K562 (cell line): ENCODE results near the gene MPV17L2. TPM values are rescaled to one million over a fixed set of nuclear protein-coding genes. Genes with fewer than 3 reads are reported as not detected.
A peak's percentile ranks its signal among the peaks of the same experiment; 100 is the strongest.

Experiments used
- BRD9 ChIP-seq: fragments of 450-650 bp; IDR thresholded peaks from 2 replicates; pipeline ENCODE4 v1.6.1; 2018; ENCODE audit warnings: low read depth; ENCODE audit not compliant: partially characterized antibody
- E2F3 ChIP-seq: fragments of 250-450 bp; sonication (Bioruptor Pico); IDR thresholded peaks from 2 replicates; pipeline ENCODE4 v1.4.0; 2020; ENCODE audit warnings: mild to moderate bottlenecking
- ERF ChIP-seq: fragments of 450-650 bp; formaldehyde crosslinking; IDR thresholded peaks from 2 replicates; pipeline ENCODE4 v1.4.0; 2020; ENCODE audit warnings: mild to moderate bottlenecking, mixed read lengths
- FOSL1 ChIP-seq: fragments of 200-800 bp; sonication (Bioruptor generic); conservative IDR thresholded peaks from 2 replicates; pipeline ENCODE4 v1.6.1; 2016; ENCODE audit warnings: missing genetic modification characterization, missing compliant biosample characterization
- FOXP1 ChIP-seq: sonication (generic); formaldehyde crosslinking; IDR thresholded peaks from 2 replicates; pipeline ENCODE4 v1.8.0; 2022; ENCODE audit warnings: mild to moderate bottlenecking, missing genetic modification reagents
- KLF6 ChIP-seq: fragments of 250-450 bp; sonication (Bioruptor Pico); IDR thresholded peaks from 2 replicates; pipeline ENCODE4 v1.4.0; 2020; ENCODE audit warnings: mild to moderate bottlenecking, moderate library complexity, borderline replicate concordance
- L3MBTL2 ChIP-seq: fragments of 450-650 bp; IDR thresholded peaks from 2 replicates; pipeline ENCODE4 v1.6.1; 2016; ENCODE audit warnings: mild to moderate bottlenecking, moderate library complexity
- MYNN ChIP-seq, 2 experiments: sonication (generic); formaldehyde crosslinking in 1 of 2; IDR thresholded peaks; 2 replicates each; pipeline versions ENCODE4 v1.5.0 to v1.6.1; 2016 to 2020; ENCODE audit warnings: antibody characterized with exemption in 1 of 2, missing genetic modification reagents in 1 of 2
- PCBP2 ChIP-seq: fragments of 200-400 bp; formaldehyde crosslinking; IDR thresholded peaks from 2 replicates; pipeline ENCODE4 v1.6.1; 2018; ENCODE audit warnings: low read length, low read depth, mild to moderate bottlenecking, moderate library complexity; ENCODE audit not compliant: poor library complexity, severe bottlenecking
- PHB ChIP-seq: fragments of 250-450 bp; sonication (Bioruptor Pico); IDR thresholded peaks from 2 replicates; pipeline ENCODE4 v1.5.0; 2021
- POLR2A ChIP-seq: fragments of 450-650 bp; conservative IDR thresholded peaks from 2 replicates; pipeline ENCODE4 v1.6.1; 2016
- POLR2H ChIP-seq: IDR thresholded peaks from 2 replicates; pipeline ENCODE4 v1.6.1; 2016; ENCODE audit warnings: missing genetic modification characterization, low read depth, mild to moderate bottlenecking, control low read depth, missing compliant biosample characterization, moderate library complexity
- PTRF ChIP-seq: fragments of 450-650 bp; IDR thresholded peaks from 2 replicates; pipeline ENCODE4 v1.6.1; 2016; ENCODE audit warnings: mild to moderate bottlenecking, missing genetic modification characterization, missing compliant biosample characterization
- RBFOX2 ChIP-seq: fragments of 200-400 bp; formaldehyde crosslinking; IDR thresholded peaks from 2 replicates; pipeline ENCODE4 v1.6.1; 2017; ENCODE audit warnings: low read depth, mild to moderate bottlenecking, low read length, moderate library complexity
- SUPT5H ChIP-seq: fragments of 450-650 bp; IDR thresholded peaks from 2 replicates; pipeline ENCODE4 v1.6.1; 2016
- ZBED1 ChIP-seq: IDR thresholded peaks from 2 replicates; pipeline ENCODE4 v1.6.1; 2014
- ZBTB5 ChIP-seq: fragments of 450-650 bp; IDR thresholded peaks from 2 replicates; pipeline ENCODE4 v1.6.1; 2017; ENCODE audit warnings: antibody characterized with exemption
- ZHX1 ChIP-seq: fragments of 150-350 bp; conservative IDR thresholded peaks from 2 replicates; pipeline ENCODE4 v1.6.1; 2014; ENCODE audit warnings: low read length
- ZMIZ1 ChIP-seq, 2 experiments: fragments of 150-350 bp in 1 of 2; IDR thresholded peaks; 2 replicates each; pipeline ENCODE4 v1.6.1; 2012 to 2016; ENCODE audit warnings: low read depth in 2 of 2, low read length in 2 of 2, mild to moderate bottlenecking in 1 of 2, moderate library complexity in 1 of 2
- ZNF23 ChIP-seq: fragments of 250-450 bp; sonication (Bioruptor Pico); IDR thresholded peaks from 2 replicates; pipeline ENCODE4 v1.4.0; 2020; ENCODE audit warnings: mild to moderate bottlenecking
- ZNF41 ChIP-seq: fragments of 250-450 bp; sonication (Bioruptor Pico); conservative IDR thresholded peaks from 2 replicates; pipeline ENCODE4 v1.4.0; 2020; ENCODE audit warnings: mild to moderate bottlenecking
- ZNF717 ChIP-seq: fragments of 250-450 bp; sonication (Bioruptor Pico); IDR thresholded peaks from 2 replicates; pipeline ENCODE4 v1.5.0; 2021
- polyA plus RNA-seq, 8 experiments: library from polyadenylated mRNA; depleted of rRNA in 4 of 8; stranded (reverse) in 5 of 8; unstranded in 3 of 8; fragments of >200 nt; fragmentation: Nextera tagmentation in 2 of 8; fragmentation: Illumina TruSeq in 1 of 8; extraction: Ambion mirVana in 2 of 8; extraction: Trizol in 1 of 8; gene quantifications; 2 replicates each; pipeline versions ENCODE4 v1.2.1 to v1.2.3, GENCODE V29; 2011 to 2014; ENCODE audit warnings: inconsistent platforms in 1 of 8, missing spikeins in 1 of 8
- total RNA-seq, 7 experiments: library from RNA; depleted of rRNA in 6 of 7; stranded (reverse); fragments of >200 nt in 6 of 7; fragmentation: Illumina TruSeq in 2 of 7; extraction: Trizol in 2 of 7; gene quantifications; 2 replicates each; pipeline versions ENCODE4 v1.2.1 to v1.2.3, GENCODE V29; 2011 to 2021; ENCODE audit warnings: low replicate concordance in 1 of 7

MPV17L2 gene
- total and polyA plus RNA-seq, 9 of the 15 experiments (the other 6 are each of a cell fraction or from before 2014, with no cell fraction given) = 10.6 to 60.2 (median 28.5) TPM

GRCh38 chr19:18160493-18160970, 32.5 kb upstream of the MPV17L2 start (continued):
- TF ChIP-seq ZBTB5 (no peak), ERF (CRISPR knock-in tag) (no peak), POLR2H (tag) (no peak), MYNN (IDR thresholded peaks at IDR 0.05) (peak; percentile 53; the same call in 1 of the 2 replicates), MYNN (CRISPR knock-in tag; IDR thresholded peaks at IDR 0.05) (no peak), ZHX1 (no peak), FOSL1 (tag) (no peak), PTRF (tag) (no peak), ZNF41 (CRISPR knock-in tag) (no peak), KLF6 (CRISPR knock-in tag) (no peak), RBFOX2 (peak; percentile 70), E2F3 (peak; percentile 32; the same call in 1 of the 2 replicates), ZNF717 (CRISPR knock-in tag) (0 out of 2 replicates have a peak, but pooled peaks have one; percentile 23), PHB (CRISPR knock-in tag) (0 out of 2 replicates have a peak, but pooled peaks have one; percentile 26), BRD9 (no peak), POLR2A (peak; percentile 33; the same call in 1 of the 2 replicates), ZMIZ1 (IDR thresholded peaks at IDR 0.05; ENCODE audit: low read depth in 2 of 2, low read length in 2 of 2) (no peak), L3MBTL2 (no peak), PCBP2 (no peak), FOXP1 (CRISPR knock-in tag) (0 out of 2 replicates have a peak, but pooled peaks have one; percentile 19), SUPT5H (0 out of 2 replicates have a peak, but pooled peaks have one; percentile 53), ZNF23 (CRISPR knock-in tag) (no peak), ZBED1 (no peak)
